HepG2 (cell line): ENCODE results near the gene PIEZO1. TPM values are rescaled to one million over a fixed set of nuclear protein-coding genes. Genes with fewer than 3 reads are reported as not detected.

Experiments used
- CBFB ChIP-seq: sonication (generic); formaldehyde crosslinking; IDR thresholded peaks from 2 replicates; pipeline ENCODE4 v1.4.0; 2020; ENCODE audit warnings: missing genetic modification reagents
- ETS1 ChIP-seq: sonication (generic); formaldehyde crosslinking; IDR thresholded peaks from 2 replicates; pipeline ENCODE4 v1.4.0; 2020; ENCODE audit warnings: missing genetic modification reagents
- GTF2F1 ChIP-seq: fragments of 150-350 bp; IDR thresholded peaks from 2 replicates; pipeline ENCODE4 v1.6.1; 2014; ENCODE audit warnings: low read length
- SATB2 ChIP-seq: sonication (generic); formaldehyde crosslinking; IDR thresholded peaks from 2 replicates; pipeline ENCODE4 v1.5.0; 2020; ENCODE audit warnings: missing genetic modification reagents
- TBX3 ChIP-seq: fragments of 450-650 bp; IDR thresholded peaks from 2 replicates; pipeline ENCODE4 v1.6.1; 2017; ENCODE audit warnings: antibody characterized with exemption, mild to moderate bottlenecking, inconsistent platforms, borderline replicate concordance
- TOE1 ChIP-seq: sonication (generic); formaldehyde crosslinking; IDR thresholded peaks from 2 replicates; pipeline ENCODE4 v1.4.0; 2020; ENCODE audit warnings: mild to moderate bottlenecking, missing genetic modification reagents
- TRIM24 ChIP-seq: sonication (generic); formaldehyde crosslinking; IDR thresholded peaks from 2 replicates; pipeline ENCODE4 v1.8.0; 2022; ENCODE audit warnings: mild to moderate bottlenecking, missing genetic modification reagents
- YEATS4 ChIP-seq: sonication (generic); formaldehyde crosslinking; IDR thresholded peaks from 2 replicates; pipeline ENCODE4 v1.4.0; 2020; ENCODE audit warnings: missing genetic modification reagents, borderline replicate concordance
- ZBTB1 ChIP-seq: sonication (generic); formaldehyde crosslinking; IDR thresholded peaks from 2 replicates; pipeline ENCODE4 v1.4.0; 2020; ENCODE audit warnings: missing genetic modification reagents, borderline replicate concordance
- ZMYM3 ChIP-seq: sonication (generic); formaldehyde crosslinking; IDR thresholded peaks from 2 replicates; pipeline ENCODE4 v1.5.1; 2020; ENCODE audit warnings: mild to moderate bottlenecking, missing genetic modification reagents
- ZMYM4 ChIP-seq: sonication (generic); formaldehyde crosslinking; IDR thresholded peaks from 2 replicates; pipeline ENCODE4 v1.8.1; 2023; ENCODE audit warnings: mild to moderate bottlenecking, missing genetic modification reagents
- ZNF326 ChIP-seq: sonication (generic); formaldehyde crosslinking; IDR thresholded peaks from 2 replicates; pipeline ENCODE4 v1.4.0; 2020; ENCODE audit warnings: missing genetic modification reagents, borderline replicate concordance
- ZNF367 ChIP-seq: sonication (generic); formaldehyde crosslinking; IDR thresholded peaks from 2 replicates; pipeline ENCODE4 v1.4.0; 2020; ENCODE audit warnings: missing genetic modification reagents, borderline replicate concordance
- ZNF614 ChIP-seq: IDR thresholded peaks from 2 replicates; pipeline ENCODE4 v1.6.1; 2018; ENCODE audit warnings: missing biosample characterization, missing genetic modification reagents, inconsistent platforms, borderline replicate concordance
- ZNF646 ChIP-seq: sonication (generic); formaldehyde crosslinking; IDR thresholded peaks from 2 replicates; pipeline ENCODE4 v1.9.0; 2021; ENCODE audit warnings: mild to moderate bottlenecking, missing genetic modification reagents
- polyA plus RNA-seq, 8 experiments: library from polyadenylated mRNA; depleted of rRNA in 3 of 8; stranded (reverse) in 7 of 8; unstranded in 1 of 8; fragments of >200 nt; fragmentation: Illumina TruSeq in 4 of 8; extraction: Trizol in 4 of 8; gene quantifications; 2 replicates each; pipeline versions ENCODE4 v1.2.1 to v1.2.3, GENCODE V29; 2011 to 2016; ENCODE audit warnings: low read depth in 4 of 8, missing spikeins in 1 of 8, mixed read lengths in 1 of 8; ENCODE audit not compliant: insufficient read depth in 1 of 8
- total RNA-seq, 5 experiments: library from RNA; depleted of rRNA; stranded (reverse); fragments of >200 nt; fragmentation: Illumina TruSeq; extraction: Trizol; gene quantifications; 2 replicates each; pipeline ENCODE4 v1.2.3, GENCODE V29; 2016; ENCODE audit warnings: low read depth in 1 of 5
- TF ChIP-seq, protein P1 (sequence below), 2 experiments: sonication (generic) in 1 of 2; formaldehyde crosslinking in 1 of 2; IDR thresholded peaks; 2 replicates each; pipeline versions ENCODE4 v1.6.1 to v1.9.0; 2014 to 2022; ENCODE audit warnings: antibody characterized with exemption in 1 of 2, borderline replicate concordance in 1 of 2, inconsistent platforms in 1 of 2, low read depth in 1 of 2, missing genetic modification reagents in 1 of 2

The PIEZO1 gene
- total and polyA plus RNA-seq, 2 of the 13 experiments (the other 11 are each of a cell fraction or from before 2014, with no cell fraction given), result 67.9 to 85.0 TPM

DNA sequence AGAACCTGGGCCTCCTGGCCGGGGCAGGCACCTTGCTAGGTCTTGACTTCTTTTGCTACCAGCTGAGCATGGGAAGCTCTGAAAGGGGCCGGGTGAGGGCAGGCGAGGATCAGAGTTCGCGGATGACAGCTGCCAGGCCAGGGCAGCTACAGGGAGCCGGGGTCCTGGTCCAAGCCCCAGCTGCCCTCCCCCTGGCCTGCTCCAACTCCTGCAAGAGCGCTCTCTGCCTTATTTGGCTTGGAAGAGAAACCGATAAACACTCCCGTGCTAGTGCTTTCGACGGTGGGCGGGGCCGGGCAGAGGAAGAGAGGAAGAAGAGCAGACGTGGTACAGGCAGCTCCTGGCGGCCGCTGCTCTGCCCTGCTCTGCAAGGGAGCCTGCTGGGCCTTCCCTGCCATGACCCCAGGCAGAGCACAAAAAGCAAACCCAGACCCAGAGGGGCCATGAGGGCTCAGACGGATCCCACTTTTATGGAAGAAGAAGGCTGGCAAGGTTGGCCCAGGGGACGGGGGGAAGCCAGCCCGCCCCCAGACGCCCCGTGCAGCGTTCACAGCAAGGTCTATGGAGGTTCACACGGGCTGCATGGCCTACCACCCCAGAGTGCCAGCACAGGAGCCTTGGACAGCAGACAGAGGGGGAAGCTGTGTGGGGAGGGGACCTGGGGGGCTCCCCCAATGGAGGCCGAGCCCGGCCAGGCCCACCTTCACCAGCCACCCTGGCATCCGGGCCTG is 25.6 kb downstream of the PIEZO1 start (continued):
- TF ChIP-seq ZNF646, result no peak
- TF ChIP-seq ZMYM3 (CRISPR knock-in tag), result peak; percentile 9; the same call in 1 of the 2 replicates
- TF ChIP-seq ZMYM4 (CRISPR knock-in tag), result peak; percentile 59
- no peak for TF ChIP-seq TRIM24 (CRISPR knock-in tag)
- no peak for TF ChIP-seq ETS1
- TF ChIP-seq, protein P1, sequence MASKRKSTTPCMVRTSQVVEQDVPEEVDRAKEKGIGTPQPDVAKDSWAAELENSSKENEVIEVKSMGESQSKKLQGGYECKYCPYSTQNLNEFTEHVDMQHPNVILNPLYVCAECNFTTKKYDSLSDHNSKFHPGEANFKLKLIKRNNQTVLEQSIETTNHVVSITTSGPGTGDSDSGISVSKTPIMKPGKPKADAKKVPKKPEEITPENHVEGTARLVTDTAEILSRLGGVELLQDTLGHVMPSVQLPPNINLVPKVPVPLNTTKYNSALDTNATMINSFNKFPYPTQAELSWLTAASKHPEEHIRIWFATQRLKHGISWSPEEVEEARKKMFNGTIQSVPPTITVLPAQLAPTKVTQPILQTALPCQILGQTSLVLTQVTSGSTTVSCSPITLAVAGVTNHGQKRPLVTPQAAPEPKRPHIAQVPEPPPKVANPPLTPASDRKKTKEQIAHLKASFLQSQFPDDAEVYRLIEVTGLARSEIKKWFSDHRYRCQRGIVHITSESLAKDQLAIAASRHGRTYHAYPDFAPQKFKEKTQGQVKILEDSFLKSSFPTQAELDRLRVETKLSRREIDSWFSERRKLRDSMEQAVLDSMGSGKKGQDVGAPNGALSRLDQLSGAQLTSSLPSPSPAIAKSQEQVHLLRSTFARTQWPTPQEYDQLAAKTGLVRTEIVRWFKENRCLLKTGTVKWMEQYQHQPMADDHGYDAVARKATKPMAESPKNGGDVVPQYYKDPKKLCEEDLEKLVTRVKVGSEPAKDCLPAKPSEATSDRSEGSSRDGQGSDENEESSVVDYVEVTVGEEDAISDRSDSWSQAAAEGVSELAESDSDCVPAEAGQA (IDR thresholded peaks at IDR 0.05; ENCODE audit: low read depth), result no peak
- TF ChIP-seq, protein P1 (CRISPR knock-in tag; IDR thresholded peaks at IDR 0.05; ENCODE audit: borderline replicate concordance), result no peak
- TF ChIP-seq GTF2F1, result 0 out of 2 replicates have a peak, but pooled peaks have one; percentile 30
- TF ChIP-seq ZNF367 (CRISPR knock-in tag), result no peak
- no peak for TF ChIP-seq SATB2 (CRISPR knock-in tag)
- peak; percentile 91 for TF ChIP-seq ZNF614
- TF ChIP-seq ZBTB1, result no peak
- peak; percentile 44 for TF ChIP-seq YEATS4 (CRISPR knock-in tag)
- TF ChIP-seq TBX3, result no peak
- TF ChIP-seq CBFB, result no peak
- TF ChIP-seq TOE1 (CRISPR knock-in tag), result no peak
- TF ChIP-seq ZNF326 (CRISPR knock-in tag), result no peak
